Stomach (tissue), 4 donors: ENCODE measurements around the gene SLC22A13.

Experiments
- CTCF ChIP-seq, 7 experiments: fragments of 450-650 bp in 4 of 7; fragments of 200-600 bp in 3 of 7; sonication (generic) in 3 of 7; IDR thresholded peaks; one replicate each; pipeline ENCODE4 v1.5.1; 2016 to 2019; ENCODE audit warnings: antibody characterized with exemption in 7 of 7, control low read depth in 2 of 7, mild to moderate bottlenecking in 1 of 7
- EP300 ChIP-seq: sonication (generic); formaldehyde crosslinking; IDR thresholded peaks from one replicate; pipeline ENCODE4 v1.6.1; 2017; ENCODE audit warnings: antibody characterized with exemption

- no peak for TF ChIP-seq EP300
- no peak for TF ChIP-seq CTCF (IDR thresholded peaks at IDR 0.05)
Measured at GRCh38 chr3:38265604-38266307, at the start of gene SLC22A13.
